Neural cell (in vitro differentiated cells): ENCODE data around the gene SLC66A2. TPM values are rescaled to one million over a fixed set of nuclear protein-coding genes. Genes with fewer than 3 reads are reported as not detected.

Experiments used
- H2AFZ ChIP-seq: fragments of 200-600, 300-800 bp; sonication (generic), shearing (Covaris generic); 2 replicates; pipeline ENCODE4 v1.6.0; 2014; ENCODE audit warnings: low read depth, mild to moderate bottlenecking, antibody characterized with exemption, low read length, moderate library complexity
- H3F3A ChIP-seq: fragments of 200-600 bp; shearing (Covaris generic); 2 replicates; pipeline ENCODE4 v1.6.1; 2016; ENCODE audit warnings: mild to moderate bottlenecking, moderate library complexity, mixed read lengths, antibody characterized with exemption, low read length; ENCODE audit not compliant: insufficient read depth, poor library complexity, severe bottlenecking
- H3K27ac ChIP-seq: fragments of 200-600, 300-800 bp; sonication (generic), shearing (Covaris generic); 2 replicates; pipeline ENCODE4 v1.5.1; 2014; ENCODE audit warnings: mild to moderate bottlenecking, low read length, moderate library complexity
- H3K27me3 ChIP-seq: fragments of 300-800, 200-600 bp; sonication (generic), shearing (Covaris generic); 2 replicates; pipeline ENCODE4 v1.6.0; 2014; ENCODE audit warnings: mild to moderate bottlenecking, low read depth, low read length, moderate library complexity; ENCODE audit not compliant: insufficient read depth
- H3K36me3 ChIP-seq: fragments of 300-800, 200-600 bp; sonication (generic), shearing (Covaris generic); 2 replicates; pipeline ENCODE4 v1.5.1; 2014; ENCODE audit warnings: mild to moderate bottlenecking, antibody characterized with exemption, low read length, moderate library complexity; ENCODE audit not compliant: insufficient read depth
- H3K4me2 ChIP-seq: fragments of 300-800, 200-600 bp; sonication (generic), shearing (Covaris generic); 2 replicates; pipeline ENCODE4 v1.6.0; 2014; ENCODE audit warnings: mild to moderate bottlenecking, low read length
- H3K4me3 ChIP-seq: fragments of 300-800, 200-600 bp; sonication (generic), shearing (Covaris generic); 2 replicates; pipeline ENCODE4 v1.5.1; 2014; ENCODE audit warnings: mild to moderate bottlenecking, low read length, moderate library complexity
- H3K79me2 ChIP-seq: fragments of 200-600 bp; shearing (Covaris generic); replicated peaks from 2 replicates; pipeline ENCODE4 v1.6.0; 2014; ENCODE audit warnings: mild to moderate bottlenecking, low read length, moderate library complexity; ENCODE audit not compliant: insufficient read depth
- H3K9ac ChIP-seq: fragments of 300-800, 200-600 bp; sonication (generic), shearing (Covaris generic); 2 replicates; pipeline ENCODE4 v1.6.1; 2016; ENCODE audit warnings: mild to moderate bottlenecking, low read length, mixed read lengths
- H3K9me2 ChIP-seq: fragments of 200-600 bp; shearing (Covaris generic); 2 replicates; pipeline ENCODE4 v1.6.1; 2016; ENCODE audit warnings: mild to moderate bottlenecking, low read length, mixed read lengths; ENCODE audit not compliant: insufficient read depth
- H3K9me3 ChIP-seq: fragments of 200-600, 300-800 bp; sonication (generic), shearing (Covaris generic); 2 replicates; pipeline ENCODE4 v1.6.1; 2016; ENCODE audit warnings: mild to moderate bottlenecking, mixed run types, low read length, moderate library complexity, mixed read lengths
- H4K20me1 ChIP-seq: fragments of 200-600 bp; shearing (Covaris generic); 2 replicates; pipeline ENCODE4 v1.6.1; 2016; ENCODE audit warnings: mild to moderate bottlenecking, mixed run types; ENCODE audit not compliant: insufficient read depth
- CTCF ChIP-seq: fragments of 450-650 bp; IDR thresholded peaks from 2 replicates; pipeline ENCODE4 v1.5.1; 2014; ENCODE audit warnings: antibody characterized with exemption, mild to moderate bottlenecking, moderate library complexity; ENCODE audit not compliant: poor library complexity, severe bottlenecking
- EP300 ChIP-seq: fragments of 450-650 bp; conservative IDR thresholded peaks from 2 replicates; pipeline ENCODE4 v1.6.1; 2014; ENCODE audit warnings: antibody characterized with exemption, mild to moderate bottlenecking, moderate library complexity; ENCODE audit not compliant: poor library complexity, severe bottlenecking
- EZH2 ChIP-seq: fragments of 200-600, 300-800 bp; shearing (Covaris generic), sonication (generic); IDR thresholded peaks from 2 replicates; pipeline ENCODE4 v1.6.1; 2014; ENCODE audit warnings: antibody characterized with exemption, low read length, borderline replicate concordance, mild to moderate bottlenecking; ENCODE audit not compliant: insufficient read depth, poor library complexity, severe bottlenecking
- MXI1 ChIP-seq: fragments of 450-650 bp; conservative IDR thresholded peaks from 2 replicates; pipeline ENCODE4 v1.6.1; 2014; ENCODE audit warnings: antibody characterized with exemption, mild to moderate bottlenecking; ENCODE audit not compliant: poor library complexity, severe bottlenecking
- POLR2AphosphoS5 ChIP-seq: IDR thresholded peaks from 2 replicates; pipeline ENCODE4 v1.6.1; 2012
- RAD21 ChIP-seq: fragments of 450-650 bp; conservative IDR thresholded peaks from 2 replicates; pipeline ENCODE4 v1.6.1; 2014; ENCODE audit warnings: antibody characterized with exemption, mild to moderate bottlenecking, moderate library complexity
- REST ChIP-seq: IDR thresholded peaks from 2 replicates; pipeline ENCODE4 v1.6.1; 2012; ENCODE audit warnings: borderline replicate concordance
- SMC3 ChIP-seq: fragments of 450-650 bp; conservative IDR thresholded peaks from 2 replicates; pipeline ENCODE4 v1.6.1; 2014; ENCODE audit warnings: antibody characterized with exemption, mild to moderate bottlenecking, moderate library complexity; ENCODE audit not compliant: poor library complexity
- TAF1 ChIP-seq: IDR thresholded peaks from 2 replicates; pipeline ENCODE4 v1.6.1; 2012; ENCODE audit warnings: low read depth
- polyA plus RNA-seq: library from polyadenylated mRNA; depleted of rRNA; stranded (reverse); fragments of >200 nt; gene quantifications from 2 replicates; pipeline ENCODE4 v1.2.3, GENCODE V29; 2014

The SLC66A2 gene
- polyA plus RNA-seq, 1 donor from 2014 or later: 66.7 TPM

- Histone ChIP-seq H3K79me2 (peaks cover 23% of the 10 kb centered on the region), H3F3A (no peaks in the 10 kb centered on the region), H3K9me2 (no peaks in the 10 kb centered on the region), H3K36me3 (peaks cover 25% of the 10 kb centered on the region), H3K27me3 (no peaks in the 10 kb centered on the region), H4K20me1 (no peaks in the 10 kb centered on the region), H3K9me3 (peaks cover 23% of the 10 kb centered on the region), H2AFZ (no peak overlapping the region), H3K9ac (no peak overlapping the region), H3K4me2 (no peak overlapping the region), H3K27ac (no peak overlapping the region), H3K4me3 (no peak overlapping the region)
- no peak for TF ChIP-seq EZH2
- no peak for TF ChIP-seq EP300
- no peak for TF ChIP-seq MXI1
Observed at GRCh38 chr18:79935098-79935480, 16.4 kb downstream of the SLC66A2 start.

GRCh38 chr18:79934311-79935097 lies 16.9 kb downstream of the SLC66A2 start:
- TF ChIP-seq TAF1 (no peak), SMC3 (no peak), EP300 (no peak), CTCF (no peak), MXI1 (no peak), REST (no peak), EZH2 (no peak), POLR2AphosphoS5 (no peak), RAD21 (no peak)
- Histone ChIP-seq H3K9me2 (no peaks in the 10 kb centered on the region), H3K9ac (no peak overlapping the region), H3K4me2 (no peak overlapping the region), H3K36me3 (peaks cover 25% of the 10 kb centered on the region), H3K9me3 (peaks cover 23% of the 10 kb centered on the region), H3F3A (no peaks in the 10 kb centered on the region), H4K20me1 (no peaks in the 10 kb centered on the region), H3K27ac (no peak overlapping the region), H3K27me3 (no peaks in the 10 kb centered on the region), H3K79me2 (peaks cover 23% of the 10 kb centered on the region), H2AFZ (no peak overlapping the region), H3K4me3 (no peak overlapping the region)
